ENCODE results near the gene NRXN2.

DNA sequence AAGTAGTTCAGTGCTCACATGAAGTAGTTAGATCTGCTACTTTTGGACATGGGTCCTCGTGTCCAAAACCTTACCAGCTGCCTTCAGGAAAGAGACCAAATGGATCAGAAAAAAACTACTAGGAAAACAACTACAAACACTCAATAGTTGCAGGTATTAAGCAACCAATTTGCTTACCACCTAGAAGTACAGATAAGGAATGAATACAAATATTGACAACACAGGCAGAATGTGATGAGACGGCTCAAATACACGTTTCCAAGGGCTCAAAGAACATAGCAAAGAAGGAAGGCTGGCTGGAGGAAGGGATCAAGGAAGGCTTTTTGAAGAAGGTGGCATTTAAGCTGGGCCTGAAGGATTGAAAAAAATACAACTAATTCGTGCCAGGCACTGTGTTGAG, 41.8 kb downstream of the NRXN2 start:
- TF ChIP-seq ZFX (IDR thresholded peaks at IDR 0.05) (no peak), CTCF (conservative IDR thresholded peaks at IDR 0.05) (no peak)

All from C4-2B (cell line).